ENCODE results near the gene WDR1. TPM values are rescaled to one million over a fixed set of nuclear protein-coding genes. Genes with fewer than 3 reads are reported as not detected.

The WDR1 gene
- total and polyA plus RNA-seq, 10 of the 15 experiments (the other 5 are each of a cell fraction or from before 2014, with no cell fraction given) = 28.5 to 397 (median 290) TPM

GRCh38 chr4:10161146-10161545, 44.5 kb upstream of the WDR1 start:
- in situ Hi-C loops (cut with MboI) = loop anchor here (10.0 kb wide), 1 partner anchor 244 kb away; no protein-coding TSS in a partner anchor
- CTCF ChIA-PET = interaction anchor here (0.9 to 3.3 kb wide), 5 partner anchors 377 to 392 kb away, joined by 3 to 10 read pairs (median 6); no protein-coding TSS in a partner anchor
- SMC1A ChIA-PET (ENCODE audit: uncharacterized antibody, unreplicated experiment) = interaction anchor here (0.6 to 2.1 kb wide), 2 partner anchors 10 to 136 kb away, joined by 3 to 6 read pairs; no protein-coding TSS in a partner anchor
- Histone ChIP-seq H3K27ac (ENCODE audit: control insufficient read depth, insufficient read depth) (no peak overlapping the region), H3K36me3 (ENCODE audit: control insufficient read depth in 2 of 2, insufficient read depth in 2 of 2, low read length in 1 of 2) (no peaks in the 10 kb centered on the region), H3K4me1 (ENCODE audit: control insufficient read depth, insufficient read depth, low read length) (no peaks in the 10 kb centered on the region), H3K9ac (ENCODE audit: control insufficient read depth, insufficient read depth, low read length) (no peak overlapping the region), H3K27me3 (replicated peaks in 1 of 2; ENCODE audit: control insufficient read depth in 2 of 2, insufficient read depth in 2 of 2, low read length in 1 of 2) (no peaks in the 10 kb centered on the region), H3K4me2 (ENCODE audit: control insufficient read depth, insufficient read depth) (no peak overlapping the region), H4K20me1 (ENCODE audit: control insufficient read depth, insufficient read depth) (no peaks in the 10 kb centered on the region), H3K79me2 (ENCODE audit: control insufficient read depth, insufficient read depth, low read length) (no peaks in the 10 kb centered on the region), H2AFZ (ENCODE audit: control insufficient read depth, low read depth, low read length) (no peak overlapping the region), H3K9me3 (replicated peaks; ENCODE audit: control insufficient read depth, insufficient read depth, low read length) (no peaks in the 10 kb centered on the region), H3K4me3 (no peak overlapping the region)
- RAD21 ChIA-PET (ENCODE audit: unreplicated experiment) = no interaction called here
- DNase-seq (ENCODE audit: low read depth, low spot score) = no peak
- no peak for FAIRE-seq
- POLR2A ChIA-PET = no interaction called here
- TF ChIP-seq FOXM1 (IDR thresholded peaks at IDR 0.05; ENCODE audit: low read depth, low read length) (no peak), ZSCAN29 (IDR thresholded peaks at IDR 0.05) (no peak), PAX8 (IDR thresholded peaks at IDR 0.05) (no peak), IKZF2 (IDR thresholded peaks at IDR 0.05) (no peak), KDM1A (IDR thresholded peaks at IDR 0.05; ENCODE audit: borderline replicate concordance) (no peak), STAT3 (IDR thresholded peaks at IDR 0.05; ENCODE audit: low read depth, low read length) (no peak), ZNF622 (IDR thresholded peaks at IDR 0.05) (no peak), SKIL (IDR thresholded peaks at IDR 0.05; ENCODE audit: low read depth, poor library complexity, severe bottlenecking) (no peak), ZNF217 (IDR thresholded peaks at IDR 0.05) (no peak), IRF4 (IDR thresholded peaks at IDR 0.05; ENCODE audit: low read depth, low read length) (no peak)
- ATAC-seq = no peak
- WGBS (ENCODE audit: insufficient coverage, insufficient replicate concordance, low lambda C conversion rate, missing lambda C conversion rate) = 10% methylated on average over 3 of the region's 3 CpGs
- intact Hi-C loops (cut with micrococcal nuclease; ENCODE audit: unreplicated experiment) = no loop called here
- BruUV-seq (replicated peaks) = no TSS peak

All from GM12878 (cell line).